ENCODE measurements around the gene CCNI2. TPM values are rescaled to one million over a fixed set of nuclear protein-coding genes. Genes with fewer than 3 reads are reported as not detected.

CCNI2 gene
- total and polyA plus RNA-seq, 9 of the 15 experiments (the other 6 are each of a cell fraction or from before 2014, with no cell fraction given), result 0.05 to 1.7 (median 0.81) TPM; not detected in 5

DNA sequence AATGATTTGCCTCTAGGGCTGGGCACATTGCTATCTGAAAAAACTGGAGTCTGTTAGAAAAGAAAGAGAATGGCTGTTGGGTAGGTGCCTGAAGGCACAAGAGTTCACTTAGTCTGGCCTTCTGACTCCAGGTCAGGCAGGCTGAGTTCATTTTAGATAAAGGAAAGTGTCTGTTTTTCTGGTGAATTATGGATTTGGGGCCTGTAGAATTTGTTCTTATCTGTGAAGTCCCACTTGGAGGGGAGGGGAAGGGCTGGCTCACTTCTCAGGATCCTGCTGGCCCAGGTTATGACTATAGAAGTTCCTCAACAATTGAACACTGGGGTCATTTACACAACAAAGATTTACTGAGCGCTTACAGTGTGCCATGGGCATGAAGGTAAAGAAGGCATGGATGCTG lies 41.3 kb downstream of the CCNI2 start (continued):
- TF ChIP-seq, protein P1, sequence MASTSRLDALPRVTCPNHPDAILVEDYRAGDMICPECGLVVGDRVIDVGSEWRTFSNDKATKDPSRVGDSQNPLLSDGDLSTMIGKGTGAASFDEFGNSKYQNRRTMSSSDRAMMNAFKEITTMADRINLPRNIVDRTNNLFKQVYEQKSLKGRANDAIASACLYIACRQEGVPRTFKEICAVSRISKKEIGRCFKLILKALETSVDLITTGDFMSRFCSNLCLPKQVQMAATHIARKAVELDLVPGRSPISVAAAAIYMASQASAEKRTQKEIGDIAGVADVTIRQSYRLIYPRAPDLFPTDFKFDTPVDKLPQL (IDR thresholded peaks at IDR 0.05; ENCODE audit: extremely low read depth, insufficient read length), result no peak
- TF ChIP-seq YBX1 (IDR thresholded peaks at IDR 0.05), result no peak
- no peak for TF ChIP-seq ZNF561 (CRISPR knock-in tag; conservative IDR thresholded peaks at IDR 0.05)
- no peak for TF ChIP-seq ESRRA (IDR thresholded peaks at IDR 0.05; ENCODE audit: borderline replicate concordance, low read depth)
- TF ChIP-seq, protein P2, sequence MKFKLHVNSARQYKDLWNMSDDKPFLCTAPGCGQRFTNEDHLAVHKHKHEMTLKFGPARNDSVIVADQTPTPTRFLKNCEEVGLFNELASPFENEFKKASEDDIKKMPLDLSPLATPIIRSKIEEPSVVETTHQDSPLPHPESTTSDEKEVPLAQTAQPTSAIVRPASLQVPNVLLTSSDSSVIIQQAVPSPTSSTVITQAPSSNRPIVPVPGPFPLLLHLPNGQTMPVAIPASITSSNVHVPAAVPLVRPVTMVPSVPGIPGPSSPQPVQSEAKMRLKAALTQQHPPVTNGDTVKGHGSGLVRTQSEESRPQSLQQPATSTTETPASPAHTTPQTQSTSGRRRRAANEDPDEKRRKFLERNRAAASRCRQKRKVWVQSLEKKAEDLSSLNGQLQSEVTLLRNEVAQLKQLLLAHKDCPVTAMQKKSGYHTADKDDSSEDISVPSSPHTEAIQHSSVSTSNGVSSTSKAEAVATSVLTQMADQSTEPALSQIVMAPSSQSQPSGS (CRISPR knock-in tag; IDR thresholded peaks at IDR 0.05), result no peak
- TF ChIP-seq SMAD2 (IDR thresholded peaks at IDR 0.05; ENCODE audit: low read depth, low read length), result no peak
- no peak for TF ChIP-seq TAF15 (IDR thresholded peaks at IDR 0.05; ENCODE audit: low read depth, low read length)
- TF ChIP-seq PML (IDR thresholded peaks at IDR 0.05; ENCODE audit: low read length), result no peak
- TF ChIP-seq, protein P3, sequence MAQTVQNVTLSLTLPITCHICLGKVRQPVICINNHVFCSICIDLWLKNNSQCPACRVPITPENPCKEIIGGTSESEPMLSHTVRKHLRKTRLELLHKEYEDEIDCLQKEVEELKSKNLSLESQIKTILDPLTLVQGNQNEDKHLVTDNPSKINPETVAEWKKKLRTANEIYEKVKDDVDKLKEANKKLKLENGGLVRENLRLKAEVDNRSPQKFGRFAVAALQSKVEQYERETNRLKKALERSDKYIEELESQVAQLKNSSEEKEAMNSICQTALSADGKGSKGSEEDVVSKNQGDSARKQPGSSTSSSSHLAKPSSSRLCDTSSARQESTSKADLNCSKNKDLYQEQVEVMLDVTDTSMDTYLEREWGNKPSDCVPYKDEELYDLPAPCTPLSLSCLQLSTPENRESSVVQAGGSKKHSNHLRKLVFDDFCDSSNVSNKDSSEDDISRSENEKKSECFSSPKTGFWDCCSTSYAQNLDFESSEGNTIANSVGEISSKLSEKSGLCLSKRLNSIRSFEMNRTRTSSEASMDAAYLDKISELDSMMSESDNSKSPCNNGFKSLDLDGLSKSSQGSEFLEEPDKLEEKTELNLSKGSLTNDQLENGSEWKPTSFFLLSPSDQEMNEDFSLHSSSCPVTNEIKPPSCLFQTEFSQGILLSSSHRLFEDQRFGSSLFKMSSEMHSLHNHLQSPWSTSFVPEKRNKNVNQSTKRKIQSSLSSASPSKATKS (CRISPR knock-in tag; IDR thresholded peaks at IDR 0.05), result no peak
- no peak for TF ChIP-seq HIVEP1 (CRISPR knock-in tag; IDR thresholded peaks at IDR 0.05)
- TF ChIP-seq RBM22 (IDR thresholded peaks at IDR 0.05; ENCODE audit: low read depth, low read length, poor library complexity, severe bottlenecking), result no peak
- TF ChIP-seq SAP30 (IDR thresholded peaks at IDR 0.05; ENCODE audit: borderline replicate concordance, insufficient read depth, low read depth, low read length, poor library complexity, severe bottlenecking), result no peak
- no peak for TF ChIP-seq SREBF1 (IDR thresholded peaks at IDR 0.05; ENCODE audit: borderline replicate concordance, low read depth, low read length)
- TF ChIP-seq FOXP1 (CRISPR knock-in tag; IDR thresholded peaks at IDR 0.05), result no peak
- TF ChIP-seq, protein P4, sequence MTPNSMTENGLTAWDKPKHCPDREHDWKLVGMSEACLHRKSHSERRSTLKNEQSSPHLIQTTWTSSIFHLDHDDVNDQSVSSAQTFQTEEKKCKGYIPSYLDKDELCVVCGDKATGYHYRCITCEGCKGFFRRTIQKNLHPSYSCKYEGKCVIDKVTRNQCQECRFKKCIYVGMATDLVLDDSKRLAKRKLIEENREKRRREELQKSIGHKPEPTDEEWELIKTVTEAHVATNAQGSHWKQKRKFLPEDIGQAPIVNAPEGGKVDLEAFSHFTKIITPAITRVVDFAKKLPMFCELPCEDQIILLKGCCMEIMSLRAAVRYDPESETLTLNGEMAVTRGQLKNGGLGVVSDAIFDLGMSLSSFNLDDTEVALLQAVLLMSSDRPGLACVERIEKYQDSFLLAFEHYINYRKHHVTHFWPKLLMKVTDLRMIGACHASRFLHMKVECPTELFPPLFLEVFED (CRISPR knock-in tag; conservative IDR thresholded peaks at IDR 0.05), result no peak
- TF ChIP-seq RUNX1 (IDR thresholded peaks at IDR 0.05; ENCODE audit: low read depth), result no peak
- TF ChIP-seq, protein P5, sequence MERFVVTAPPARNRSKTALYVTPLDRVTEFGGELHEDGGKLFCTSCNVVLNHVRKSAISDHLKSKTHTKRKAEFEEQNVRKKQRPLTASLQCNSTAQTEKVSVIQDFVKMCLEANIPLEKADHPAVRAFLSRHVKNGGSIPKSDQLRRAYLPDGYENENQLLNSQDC (CRISPR knock-in tag; IDR thresholded peaks at IDR 0.05), result no peak
- TF ChIP-seq PURB (CRISPR knock-in tag; IDR thresholded peaks at IDR 0.05; ENCODE audit: low read depth), result no peak
- TF ChIP-seq, protein P6, sequence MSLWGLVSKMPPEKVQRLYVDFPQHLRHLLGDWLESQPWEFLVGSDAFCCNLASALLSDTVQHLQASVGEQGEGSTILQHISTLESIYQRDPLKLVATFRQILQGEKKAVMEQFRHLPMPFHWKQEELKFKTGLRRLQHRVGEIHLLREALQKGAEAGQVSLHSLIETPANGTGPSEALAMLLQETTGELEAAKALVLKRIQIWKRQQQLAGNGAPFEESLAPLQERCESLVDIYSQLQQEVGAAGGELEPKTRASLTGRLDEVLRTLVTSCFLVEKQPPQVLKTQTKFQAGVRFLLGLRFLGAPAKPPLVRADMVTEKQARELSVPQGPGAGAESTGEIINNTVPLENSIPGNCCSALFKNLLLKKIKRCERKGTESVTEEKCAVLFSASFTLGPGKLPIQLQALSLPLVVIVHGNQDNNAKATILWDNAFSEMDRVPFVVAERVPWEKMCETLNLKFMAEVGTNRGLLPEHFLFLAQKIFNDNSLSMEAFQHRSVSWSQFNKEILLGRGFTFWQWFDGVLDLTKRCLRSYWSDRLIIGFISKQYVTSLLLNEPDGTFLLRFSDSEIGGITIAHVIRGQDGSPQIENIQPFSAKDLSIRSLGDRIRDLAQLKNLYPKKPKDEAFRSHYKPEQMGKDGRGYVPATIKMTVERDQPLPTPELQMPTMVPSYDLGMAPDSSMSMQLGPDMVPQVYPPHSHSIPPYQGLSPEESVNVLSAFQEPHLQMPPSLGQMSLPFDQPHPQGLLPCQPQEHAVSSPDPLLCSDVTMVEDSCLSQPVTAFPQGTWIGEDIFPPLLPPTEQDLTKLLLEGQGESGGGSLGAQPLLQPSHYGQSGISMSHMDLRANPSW (CRISPR knock-in tag; IDR thresholded peaks at IDR 0.05), result no peak

All from K562 (cell line).